Ovary (tissue), 3 donors: Measurements from ENCODE around the gene CFAP54.

Experiments
- CTCF ChIP-seq, 3 donors: fragments of 450-650 bp in 2 of 3; fragments of 200-600 bp in 1 of 3; IDR thresholded peaks; one replicate each; pipeline versions ENCODE4 v1.5.1 to v1.8.0; 2016 to 2022; ENCODE audit warnings: antibody characterized with exemption in 3 of 3, mild to moderate bottlenecking in 1 of 3
- EP300 ChIP-seq: sonication (generic); formaldehyde crosslinking; IDR thresholded peaks from one replicate; pipeline ENCODE4 v1.6.1; 2017; ENCODE audit warnings: antibody characterized with exemption
- POLR2A ChIP-seq: fragments of 450-650 bp; IDR thresholded peaks from one replicate; pipeline ENCODE4 v1.6.1; 2017; ENCODE audit warnings: antibody characterized with exemption, mild to moderate bottlenecking, moderate library complexity
- donor health status: DM: no; HTN: no; CAD: no.

- TF ChIP-seq CTCF (IDR thresholded peaks at IDR 0.05) (no peak), POLR2A (no peak), EP300 (no peak)
Observed at GRCh38 chr12:96806272-96806671, 316.9 kb downstream of the CFAP54 start.
